G401 (cell line): ENCODE measurements around the gene GAREM1. TPM values are rescaled to one million over a fixed set of nuclear protein-coding genes. Genes with fewer than 3 reads are reported as not detected.

Source experiments
- DNase-seq: peaks from one replicate; pipeline ENCODE4 v3.0.0-alpha.2; 2015; ENCODE audit warnings: low spot score
- in situ Hi-C: cut with HindIII; loops from 2 replicates; pipeline ENCODE4 v1.10.0; 2016; ENCODE audit warnings: low sequenced_read_pairs, mixed read lengths
- total RNA-seq: library from RNA; depleted of rRNA; stranded (reverse); fragments of >200 nt; shearing (Covaris generic); gene quantifications from 2 replicates; pipeline ENCODE4 v1.2.3, GENCODE V29; 2014

The GAREM1 gene
- total RNA-seq, 1 experiment from 2014 or later, result not detected

- no peak for DNase-seq
- in situ Hi-C loops, result no loop called here
Measured at GRCh38 chr18:32278177-32278799, 192.4 kb downstream of the GAREM1 start.

GRCh38 chr18:32277549-32277948 lies 193.1 kb downstream of the GAREM1 start:
- in situ Hi-C loops, result no loop called here
- no peak for DNase-seq

- DNase-seq, result no peak
- in situ Hi-C loops, result no loop called here
Measured at GRCh38 chr18:32276906-32277305, 193.8 kb downstream of the GAREM1 start.

- no peak for DNase-seq
- in situ Hi-C loops, result no loop called here
Measured at GRCh38 chr18:32276256-32276655, 194.4 kb downstream of the GAREM1 start.

GRCh38 chr18:32275221-32275620 lies 195.5 kb downstream of the GAREM1 start:
- no peak for DNase-seq

GRCh38 chr18:32274307-32274706 lies 196.4 kb downstream of the GAREM1 start:
- in situ Hi-C loops, result no loop called here
- no peak for DNase-seq

More at GRCh38 chr18:32275221-32275620, 195.5 kb downstream of the GAREM1 start:
- in situ Hi-C loops, result no loop called here

- in situ Hi-C loops, result no loop called here
Measured at GRCh38 chr18:32271672-32272208, 198.9 kb downstream of the GAREM1 start.

GRCh38 chr18:32270341-32270740 lies 200.3 kb downstream of the GAREM1 start:
- in situ Hi-C loops, result no loop called here
- peak; percentile 55 for DNase-seq

More at GRCh38 chr18:32271672-32272208, 198.9 kb downstream of the GAREM1 start:
- peak; percentile 73 for DNase-seq

GRCh38 chr18:32267463-32267862 lies 203.2 kb downstream of the GAREM1 start:
- in situ Hi-C loops, result no loop called here
- DNase-seq, result no peak

GRCh38 chr18:32264401-32264800 lies 206.3 kb downstream of the GAREM1 start:
- in situ Hi-C loops, result no loop called here
- no peak for DNase-seq

- DNase-seq, result no peak
- in situ Hi-C loops, result no loop called here
Measured at GRCh38 chr18:32262092-32262491, 208.6 kb downstream of the GAREM1 start.

GRCh38 chr18:32261003-32261402 lies 209.7 kb downstream of the GAREM1 start:
- in situ Hi-C loops, result no loop called here
- no peak for DNase-seq

GRCh38 chr18:32259553-32259952 lies 211.1 kb downstream of the GAREM1 start:
- in situ Hi-C loops, result no loop called here

GRCh38 chr18:32258558-32259204 lies 212.0 kb downstream of the GAREM1 start:
- in situ Hi-C loops, result no loop called here
- no peak for DNase-seq

More at GRCh38 chr18:32259553-32259952, 211.1 kb downstream of the GAREM1 start:
- DNase-seq, result no peak

GRCh38 chr18:32258148-32258547 lies 212.5 kb downstream of the GAREM1 start:
- in situ Hi-C loops, result no loop called here
- DNase-seq, result no peak

GRCh38 chr18:32257084-32257785 lies 213.4 kb downstream of the GAREM1 start:
- no peak for DNase-seq
- in situ Hi-C loops, result no loop called here

- DNase-seq, result no peak
- in situ Hi-C loops, result no loop called here
Measured at GRCh38 chr18:32255570-32255969, 215.1 kb downstream of the GAREM1 start.

GRCh38 chr18:32252141-32252860 lies 218.4 kb downstream of the GAREM1 start:
- in situ Hi-C loops, result no loop called here
- DNase-seq, result no peak

GRCh38 chr18:32251466-32251865 lies 219.2 kb downstream of the GAREM1 start:
- DNase-seq, result no peak
- in situ Hi-C loops, result no loop called here
